Spleen (tissue), 11 donors: ENCODE data around the gene SDC3. TPM values are rescaled to one million over a fixed set of nuclear protein-coding genes. Genes with fewer than 3 reads are reported as not detected.

Experiments
- DNase-seq: peaks from one replicate; pipeline ENCODE4 v3.0.0-alpha.2; 2020
- H3K27ac ChIP-seq, 8 donors: fragments of 200-600 bp; sonication (generic) in 7 of 8; 1 replicate in 4 of 8; 2 replicates in 4 of 8; pipeline versions ENCODE4 v1.5.0 to v1.8.0; 2016 to 2021; ENCODE audit warnings: inconsistent platforms in 4 of 8, mild to moderate bottlenecking in 4 of 8, moderate library complexity in 1 of 8
- H3K27me3 ChIP-seq, 7 donors: fragments of 200-600 bp; sonication (generic) in 6 of 7; replicated peaks in 1 of 7; 1 replicate in 4 of 7; 2 replicates in 3 of 7; pipeline versions ENCODE4 v1.5.0 to v1.8.0; 2016 to 2021; ENCODE audit warnings: inconsistent platforms in 3 of 7, mild to moderate bottlenecking in 1 of 7
- H3K36me3 ChIP-seq, 6 donors: fragments of 200-600 bp; sonication (generic) in 5 of 6; 1 replicate in 4 of 6; 2 replicates in 2 of 6; pipeline versions ENCODE4 v1.5.0 to v1.8.0; 2016 to 2021; ENCODE audit warnings: inconsistent platforms in 2 of 6
- H3K4me1 ChIP-seq, 6 donors: fragments of 200-600 bp; sonication (generic) in 5 of 6; 1 replicate in 3 of 6; 2 replicates in 3 of 6; pipeline versions ENCODE4 v1.5.0 to v1.8.0; 2016 to 2021; ENCODE audit warnings: inconsistent platforms in 3 of 6
- H3K4me3 ChIP-seq, 8 donors: fragments of 200-600 bp; sonication (generic) in 7 of 8; 1 replicate in 4 of 8; 2 replicates in 4 of 8; pipeline versions ENCODE4 v1.5.0 to v1.8.0; 2016 to 2021; ENCODE audit warnings: inconsistent platforms in 4 of 8, mild to moderate bottlenecking in 4 of 8, moderate library complexity in 2 of 8
- H3K9me3 ChIP-seq, 8 donors: fragments of 200-600 bp; sonication (generic) in 7 of 8; 1 replicate in 4 of 8; 2 replicates in 4 of 8; pipeline versions ENCODE4 v1.5.0 to v1.8.0; 2016 to 2021; ENCODE audit warnings: inconsistent platforms in 4 of 8
- POLR2A ChIP-seq, 3 donors: fragments of 450-650 bp; IDR thresholded peaks; one replicate each; pipeline ENCODE4 v1.5.1; 2017; ENCODE audit warnings: antibody characterized with exemption in 3 of 3, mild to moderate bottlenecking in 1 of 3
- POLR2AphosphoS5 ChIP-seq, 3 donors: sonication (generic); formaldehyde crosslinking; IDR thresholded peaks; one replicate each; pipeline ENCODE4 v1.5.1; 2017; ENCODE audit warnings: antibody characterized with exemption in 3 of 3
- WGBS, 5 donors: extraction: QIAGEN DNeasy Blood & Tissue Kit in 3 of 5; methylation state at CpG; one replicate each; pipeline versions ENCODE4 v1.1.5 to v1.1.7; 2013 to 2018; 5-methylcytosine and 5-hydroxymethylcytosine counted together
- intact Hi-C: fragments of 100-400 bp; cut with DNase I; formaldehyde crosslinking; loops from one replicate; pipeline ENCODE4 v1.15.0; 2023; ENCODE audit warnings: low total_unique reads
- polyA plus RNA-seq, 3 donors: library from polyadenylated mRNA; stranded (reverse); fragments of 200-250 nt; gene quantifications; one replicate each; pipeline ENCODE4 v1.2.1, GENCODE V29; 2013
- total RNA-seq, 7 donors: library from RNA; depleted of rRNA in 3 of 7; stranded (reverse); fragments of >200 nt in 3 of 7; fragmentation: NEBNext Ultra II Directional in 4 of 7; extraction: Animal tissue kit (Norgen Biotek cat#: 25700) in 4 of 7; gene quantifications; one replicate each; pipeline versions ENCODE4 v1.1.0 to v1.2.1, GENCODE V29; 2016 to 2021
- TF ChIP-seq, protein P1 (sequence below), 11 experiments: fragments of 200-600 bp in 7 of 11; fragments of 450-650 bp in 4 of 11; sonication (generic) in 4 of 11; IDR thresholded peaks in 8 of 11; conservative IDR thresholded peaks in 3 of 11; 1 replicate in 7 of 11; 2 replicates in 4 of 11; pipeline versions ENCODE4 v1.4.0 to v1.8.0; 2016 to 2021; ENCODE audit warnings: antibody characterized with exemption in 11 of 11, inconsistent platforms in 4 of 11, mild to moderate bottlenecking in 1 of 11
- donor health status: healthy with polysubstance abuse.
- donor health status: DM: no; HTN: no; CAD: no; lungs with moderate emphysema.
- donor health status: DM: no; HTN: no; CAD: no.
- donor health status: Bipolar disorder and iron deficiency.
- donor health status: healthy.
- donor health status: DM: no; HTN: no; CAD: no.
- donor health status: DM: yes; HTN: yes; CAD: no.

The SDC3 gene
- total and polyA plus RNA-seq, 10 donors, result 8.0 to 347 (median 159) TPM

DNA sequence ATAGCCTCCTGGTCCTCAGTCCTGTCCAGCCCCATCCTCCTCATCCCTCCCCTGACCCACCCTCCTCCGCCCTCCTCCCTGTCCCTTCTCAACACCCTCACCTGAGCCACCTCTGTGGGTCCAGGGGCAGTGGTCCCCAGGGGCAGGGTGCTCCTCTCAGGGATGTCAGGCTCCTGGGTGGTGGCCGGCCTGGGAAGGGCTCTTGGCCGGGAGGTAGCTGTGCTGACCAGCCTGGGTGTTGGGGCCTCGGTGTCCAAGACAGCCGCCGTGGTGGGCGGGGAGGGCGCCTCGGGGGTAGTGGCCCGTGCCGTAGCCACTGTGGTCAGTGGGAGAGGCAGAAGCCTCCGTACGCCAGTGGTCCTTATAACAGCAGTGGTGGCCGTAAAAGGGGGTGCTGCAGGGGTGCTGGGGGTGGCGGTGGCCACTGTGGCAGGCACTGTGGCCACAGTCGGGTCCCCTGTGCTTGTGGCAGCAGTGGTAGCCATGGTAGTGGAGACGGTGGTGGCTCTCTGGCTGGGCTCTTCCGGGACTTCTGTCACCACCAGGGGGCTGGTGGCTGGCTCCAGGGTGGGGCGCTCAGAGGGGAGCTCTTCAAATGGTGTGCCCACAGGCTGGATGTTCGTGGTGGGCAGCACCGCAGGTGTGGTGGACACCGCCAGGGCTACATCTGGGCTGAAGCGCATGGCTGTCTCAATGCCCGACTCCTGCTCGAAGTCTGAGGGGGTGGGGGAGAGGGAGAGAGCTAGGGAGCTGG lies 31.9 kb downstream of the SDC3 start:
- TF ChIP-seq POLR2A (IDR thresholded peaks at IDR 0.05) (no peak), POLR2AphosphoS5 (IDR thresholded peaks at IDR 0.05) (no peak)
- TF ChIP-seq, protein P1, sequence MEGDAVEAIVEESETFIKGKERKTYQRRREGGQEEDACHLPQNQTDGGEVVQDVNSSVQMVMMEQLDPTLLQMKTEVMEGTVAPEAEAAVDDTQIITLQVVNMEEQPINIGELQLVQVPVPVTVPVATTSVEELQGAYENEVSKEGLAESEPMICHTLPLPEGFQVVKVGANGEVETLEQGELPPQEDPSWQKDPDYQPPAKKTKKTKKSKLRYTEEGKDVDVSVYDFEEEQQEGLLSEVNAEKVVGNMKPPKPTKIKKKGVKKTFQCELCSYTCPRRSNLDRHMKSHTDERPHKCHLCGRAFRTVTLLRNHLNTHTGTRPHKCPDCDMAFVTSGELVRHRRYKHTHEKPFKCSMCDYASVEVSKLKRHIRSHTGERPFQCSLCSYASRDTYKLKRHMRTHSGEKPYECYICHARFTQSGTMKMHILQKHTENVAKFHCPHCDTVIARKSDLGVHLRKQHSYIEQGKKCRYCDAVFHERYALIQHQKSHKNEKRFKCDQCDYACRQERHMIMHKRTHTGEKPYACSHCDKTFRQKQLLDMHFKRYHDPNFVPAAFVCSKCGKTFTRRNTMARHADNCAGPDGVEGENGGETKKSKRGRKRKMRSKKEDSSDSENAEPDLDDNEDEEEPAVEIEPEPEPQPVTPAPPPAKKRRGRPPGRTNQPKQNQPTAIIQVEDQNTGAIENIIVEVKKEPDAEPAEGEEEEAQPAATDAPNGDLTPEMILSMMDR (IDR thresholded peaks at IDR 0.05 in 8 of 11, conservative IDR thresholded peaks at IDR 0.05 in 3 of 11), result no peak

DNA sequence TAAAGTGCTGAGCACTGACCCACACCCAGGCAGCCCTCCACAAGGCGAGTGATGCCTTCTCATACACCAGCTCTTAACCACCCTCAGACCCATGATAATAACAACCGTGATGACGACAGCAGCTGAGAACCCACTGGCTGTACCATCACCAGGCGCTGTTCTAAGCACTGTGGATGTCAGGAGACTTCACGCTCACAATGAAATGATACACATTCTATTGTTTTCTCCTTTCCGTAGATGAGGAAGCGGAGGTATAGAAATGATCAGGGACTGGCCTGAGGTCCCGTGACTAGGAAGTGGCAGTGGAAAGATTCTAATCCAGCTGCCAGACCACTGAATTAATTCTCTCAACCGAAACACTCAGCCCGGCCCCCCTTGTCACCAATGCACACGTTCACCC lies 32.6 kb downstream of the SDC3 start:
- Histone ChIP-seq H3K27me3 (peaks cover 0 to 24% (median 0%) of the 10 kb centered on the region in 7 donors), H3K36me3 (peaks cover 0 to 70% (median 17%) of the 10 kb centered on the region in 6 donors), H3K4me3 (no peak overlapping the region), H3K27ac (peak overlapping the region in 1 of 8 donors; percentile 69), H3K4me1 (peaks cover 0 to 48% (median 18%) of the 10 kb centered on the region in 6 donors), H3K9me3 (peaks cover 0 to 27% (median 10%) of the 10 kb centered on the region in 8 donors)
- intact Hi-C loops, result no loop called here
- no peak for DNase-seq
- 76 to 83% (median 81%) methylated on average over 11 of the region's 11 CpGs for WGBS, 5 donors
- TF ChIP-seq, protein P1 (IDR thresholded peaks at IDR 0.05 in 8 of 11, conservative IDR thresholded peaks at IDR 0.05 in 3 of 11), result no peak

More for the DNA sequence above, 31.9 kb downstream of the SDC3 start:
- intact Hi-C loops, result no loop called here
- Histone ChIP-seq H3K4me3 (no peak overlapping the region), H3K9me3 (peaks cover 0 to 23% (median 10%) of the 10 kb centered on the region in 8 donors), H3K27ac (peak overlapping the region in 5 of 8 donors; percentile 20 to 69 (median 40)), H3K36me3 (peaks cover 0 to 66% (median 17%) of the 10 kb centered on the region in 6 donors), H3K4me1 (peaks cover 0 to 55% (median 25%) of the 10 kb centered on the region in 6 donors), H3K27me3 (peaks cover 0 to 24% (median 0%) of the 10 kb centered on the region in 7 donors)
- WGBS, 5 donors, result 86 to 93% (median 90%) methylated on average over 14 to 25 of the region's 25 CpGs
- no peak for DNase-seq

DNA sequence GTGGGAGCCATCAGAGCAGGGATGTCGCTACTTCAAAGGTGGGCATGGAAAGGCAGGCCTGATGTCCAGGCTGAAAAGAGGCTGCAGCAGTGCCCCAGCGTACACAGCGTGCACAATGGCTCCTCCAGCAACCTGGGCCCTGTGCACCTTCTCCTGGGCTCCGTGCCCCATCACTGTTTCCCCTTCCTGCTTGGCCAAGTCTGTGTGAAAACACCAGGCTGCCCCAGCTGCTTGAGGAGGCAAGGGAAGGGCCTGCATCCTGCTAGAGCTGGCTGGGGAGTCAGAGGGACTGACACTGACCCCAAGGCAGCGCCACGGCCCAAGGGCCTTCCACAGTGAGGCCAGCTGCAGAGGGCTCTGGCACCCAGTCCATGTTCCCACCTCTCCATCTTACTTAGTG lies 33.4 kb downstream of the SDC3 start:
- H3K4me3 ChIP-seq, result no peak overlapping the region

DNA sequence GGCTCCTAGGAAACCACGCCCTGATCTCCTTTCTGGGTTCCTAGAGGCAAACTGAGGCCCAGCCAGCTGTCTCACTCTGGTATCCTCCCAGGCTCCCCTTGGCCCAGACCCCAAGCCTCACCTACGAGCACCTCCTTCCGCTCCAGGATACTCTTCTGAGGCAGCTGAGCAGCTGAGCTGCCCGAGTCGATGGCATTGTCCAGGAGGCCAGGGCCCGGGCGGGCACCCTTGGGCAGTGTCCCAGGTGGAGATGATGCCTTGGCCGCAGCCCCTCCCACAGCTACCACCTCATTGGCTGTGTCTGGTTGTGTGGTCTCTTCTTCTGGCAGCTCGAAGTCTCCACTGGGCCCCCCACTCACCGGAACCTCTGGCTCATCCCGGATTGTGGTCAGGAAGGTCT lies 34.4 kb downstream of the SDC3 start:
- Histone ChIP-seq H3K27me3 (peaks cover 0 to 34% (median 0%) of the 10 kb centered on the region in 7 donors), H3K36me3 (peaks cover 0 to 84% (median 20%) of the 10 kb centered on the region in 6 donors), H3K9me3 (peaks cover 0 to 27% (median 10%) of the 10 kb centered on the region in 8 donors), H3K4me3 (no peak overlapping the region), H3K4me1 (peaks cover 0 to 32% (median 12%) of the 10 kb centered on the region in 6 donors), H3K27ac (no peak overlapping the region)
- intact Hi-C loops, result no loop called here
- no peak for DNase-seq
- TF ChIP-seq POLR2A (IDR thresholded peaks at IDR 0.05), result no peak
- TF ChIP-seq, protein P1 (IDR thresholded peaks at IDR 0.05 in 8 of 11, conservative IDR thresholded peaks at IDR 0.05 in 3 of 11), result no peak
- TF ChIP-seq POLR2AphosphoS5 (IDR thresholded peaks at IDR 0.05), result no peak
- 91 to 96% (median 96%) methylated on average over 10 to 11 of the region's 11 CpGs for WGBS, 5 donors

More for the DNA sequence above, 33.4 kb downstream of the SDC3 start:
- WGBS, 5 donors, result 65 to 83% (median 77%) methylated on average over 5 to 6 of the region's 6 CpGs
- peaks cover 0 to 28% (median 0%) of the 10 kb centered on the region in 7 donors for H3K27me3 ChIP-seq
- peaks cover 0 to 27% (median 10%) of the 10 kb centered on the region in 8 donors for H3K9me3 ChIP-seq
- H3K4me1 ChIP-seq, result peaks cover 0 to 41% (median 15%) of the 10 kb centered on the region in 6 donors
- H3K27ac ChIP-seq, result no peak overlapping the region
- H3K36me3 ChIP-seq, result peaks cover 0 to 77% (median 17%) of the 10 kb centered on the region in 6 donors
- TF ChIP-seq POLR2A (IDR thresholded peaks at IDR 0.05) (no peak), POLR2AphosphoS5 (IDR thresholded peaks at IDR 0.05) (peak in 1 of 3 donors; percentile 34)
- intact Hi-C loops, result no loop called here
- no peak for DNase-seq
